Neuronal stem cell (in vitro differentiated cells): ENCODE results near the gene KCNN4. TPM values are rescaled to one million over a fixed set of nuclear protein-coding genes. Genes with fewer than 3 reads are reported as not detected.
"Not testable (repeated sequence)": the region's sequence is repeated elsewhere in the genome, so short reads cannot be mapped to it uniquely, and the experiment has no call there.

Experiments
- DNase-seq: peaks from one replicate; pipeline ENCODE4 v3.0.0-alpha.2; 2013; ENCODE audit warnings: low spot score
- H2AFZ ChIP-seq: one replicate; pipeline ENCODE4 v1.6.1; 2013; ENCODE audit warnings: mild to moderate bottlenecking, low read length, inconsistent platforms
- H2AK5ac ChIP-seq: 2 replicates; pipeline ENCODE4 v1.6.1; 2013; ENCODE audit warnings: low read depth, mild to moderate bottlenecking, inconsistent platforms, low read length, moderate library complexity, mixed read lengths
- H2BK120ac ChIP-seq: 2 replicates; pipeline ENCODE4 v1.6.1; 2013; ENCODE audit warnings: low read depth, mild to moderate bottlenecking, inconsistent platforms, low read length, moderate library complexity, mixed read lengths
- H2BK12ac ChIP-seq: one replicate; pipeline ENCODE4 v1.6.1; 2013; ENCODE audit warnings: low read length, inconsistent platforms
- H2BK15ac ChIP-seq: 2 replicates; pipeline ENCODE4 v1.6.1; 2013; ENCODE audit warnings: mild to moderate bottlenecking, low read length, inconsistent platforms, mixed read lengths
- H2BK5ac ChIP-seq: one replicate; pipeline ENCODE4 v1.6.1; 2013; ENCODE audit warnings: inconsistent platforms, mild to moderate bottlenecking, low read length, moderate library complexity
- H3K14ac ChIP-seq: one replicate; pipeline ENCODE4 v1.6.1; 2013; ENCODE audit warnings: low read length, inconsistent platforms
- H3K18ac ChIP-seq: 2 replicates; pipeline ENCODE4 v1.6.1; 2013; ENCODE audit warnings: low read length, inconsistent platforms
- H3K23ac ChIP-seq: 2 replicates; pipeline ENCODE4 v1.6.1; 2013; ENCODE audit warnings: low read depth, mild to moderate bottlenecking, mixed read lengths, low read length, inconsistent platforms; ENCODE audit not compliant: poor library complexity
- H3K27ac ChIP-seq: replicated peaks from 3 replicates; pipeline ENCODE4 v1.5.1; 2013; ENCODE audit warnings: low read length, inconsistent platforms
- H3K27me3 ChIP-seq, 3 experiments: 2 replicates each; pipeline ENCODE4 v1.6.1; 2013; ENCODE audit warnings: low read length in 3 of 3, mild to moderate bottlenecking in 2 of 3, inconsistent platforms in 1 of 3, low read depth in 1 of 3, mixed read lengths in 1 of 3, moderate library complexity in 1 of 3; ENCODE audit not compliant: control insufficient read depth in 3 of 3, insufficient read depth in 3 of 3
- H3K36me3 ChIP-seq, 2 donors: replicated peaks in 1 of 2; 2 replicates each; pipeline ENCODE4 v1.6.1; 2013; ENCODE audit warnings: low read length in 2 of 2; ENCODE audit not compliant: control insufficient read depth in 2 of 2, insufficient read depth in 2 of 2
- H3K4ac ChIP-seq: 2 replicates; pipeline ENCODE4 v1.6.1; 2013; ENCODE audit warnings: inconsistent platforms, mild to moderate bottlenecking, low read length, moderate library complexity
- H3K4me1 ChIP-seq, 2 donors: 1 replicate in 1 of 2; 2 replicates in 1 of 2; pipeline ENCODE4 v1.6.1; 2013; ENCODE audit warnings: low read length in 2 of 2, low read depth in 1 of 2; ENCODE audit not compliant: control insufficient read depth in 2 of 2, insufficient read depth in 1 of 2
- H3K4me2 ChIP-seq: one replicate; pipeline ENCODE4 v1.6.1; 2013; ENCODE audit warnings: mild to moderate bottlenecking, low read length, inconsistent platforms; ENCODE audit not compliant: insufficient read depth, poor library complexity, severe bottlenecking
- H3K4me3 ChIP-seq, 2 donors: 2 replicates each; pipeline ENCODE4 v1.5.1; 2013; ENCODE audit warnings: low read length in 2 of 2, mild to moderate bottlenecking in 2 of 2, inconsistent platforms in 1 of 2, moderate library complexity in 1 of 2
- H3K79me1 ChIP-seq: one replicate; pipeline ENCODE4 v1.6.1; 2013; ENCODE audit warnings: low read depth, mild to moderate bottlenecking, inconsistent platforms, low read length, moderate library complexity
- H3K9ac ChIP-seq: one replicate; pipeline ENCODE4 v1.6.1; 2013; ENCODE audit warnings: mild to moderate bottlenecking, low read depth, low read length, inconsistent platforms; ENCODE audit not compliant: poor library complexity
- H3K9me3 ChIP-seq, 2 donors: replicated peaks in 1 of 2; 2 replicates each; pipeline versions ENCODE3 to v1.6.1; 2013; ENCODE audit warnings: low read length in 2 of 2, mild to moderate bottlenecking in 2 of 2, inconsistent platforms in 1 of 2, low read depth in 1 of 2, mixed read lengths in 1 of 2, moderate library complexity in 1 of 2; ENCODE audit not compliant: control insufficient read depth in 2 of 2, insufficient read depth in 1 of 2
- H4K8ac ChIP-seq: one replicate; pipeline ENCODE4 v1.6.1; 2013; ENCODE audit warnings: low read depth, mild to moderate bottlenecking, inconsistent platforms, low read length, moderate library complexity
- H4K91ac ChIP-seq: one replicate; pipeline ENCODE4 v1.6.1; 2013; ENCODE audit warnings: low read length, low read depth, mild to moderate bottlenecking, inconsistent platforms; ENCODE audit not compliant: poor library complexity
- WGBS, 2 donors: extraction: QIAGEN DNeasy Blood & Tissue Kit; methylation state at CpG; one replicate each; pipeline ENCODE4 v1.1.7; 2013; ENCODE audit warnings: missing lambda C conversion rate in 2 of 2, mixed read lengths in 1 of 2; ENCODE audit not compliant: insufficient read length in 2 of 2, insufficient replicate concordance in 1 of 2; ENCODE audit errors: extremely low coverage in 2 of 2; 5-methylcytosine and 5-hydroxymethylcytosine counted together
- polyA plus RNA-seq, 2 experiments: library from polyadenylated mRNA; stranded (reverse); fragments of 200-250 nt; gene quantifications; one replicate each; pipeline ENCODE4 v1.2.3, GENCODE V29; 2013

KCNN4 gene
- polyA plus RNA-seq (2013, experiment 1 of 2) = 0.20 TPM
- polyA plus RNA-seq (2013, experiment 2 of 2) = 0.11 TPM

GRCh38 chr19:43780706-43781525, at the start of gene KCNN4:
KCNN4 (minus strand) TSS chr19:43780973; CDS start chr19:43780861, 112 bp downstream.
- no peak for DNase-seq
- no CpG with 5 or more reads among the region's 19 CpGs for WGBS, 2 donors

DNA sequence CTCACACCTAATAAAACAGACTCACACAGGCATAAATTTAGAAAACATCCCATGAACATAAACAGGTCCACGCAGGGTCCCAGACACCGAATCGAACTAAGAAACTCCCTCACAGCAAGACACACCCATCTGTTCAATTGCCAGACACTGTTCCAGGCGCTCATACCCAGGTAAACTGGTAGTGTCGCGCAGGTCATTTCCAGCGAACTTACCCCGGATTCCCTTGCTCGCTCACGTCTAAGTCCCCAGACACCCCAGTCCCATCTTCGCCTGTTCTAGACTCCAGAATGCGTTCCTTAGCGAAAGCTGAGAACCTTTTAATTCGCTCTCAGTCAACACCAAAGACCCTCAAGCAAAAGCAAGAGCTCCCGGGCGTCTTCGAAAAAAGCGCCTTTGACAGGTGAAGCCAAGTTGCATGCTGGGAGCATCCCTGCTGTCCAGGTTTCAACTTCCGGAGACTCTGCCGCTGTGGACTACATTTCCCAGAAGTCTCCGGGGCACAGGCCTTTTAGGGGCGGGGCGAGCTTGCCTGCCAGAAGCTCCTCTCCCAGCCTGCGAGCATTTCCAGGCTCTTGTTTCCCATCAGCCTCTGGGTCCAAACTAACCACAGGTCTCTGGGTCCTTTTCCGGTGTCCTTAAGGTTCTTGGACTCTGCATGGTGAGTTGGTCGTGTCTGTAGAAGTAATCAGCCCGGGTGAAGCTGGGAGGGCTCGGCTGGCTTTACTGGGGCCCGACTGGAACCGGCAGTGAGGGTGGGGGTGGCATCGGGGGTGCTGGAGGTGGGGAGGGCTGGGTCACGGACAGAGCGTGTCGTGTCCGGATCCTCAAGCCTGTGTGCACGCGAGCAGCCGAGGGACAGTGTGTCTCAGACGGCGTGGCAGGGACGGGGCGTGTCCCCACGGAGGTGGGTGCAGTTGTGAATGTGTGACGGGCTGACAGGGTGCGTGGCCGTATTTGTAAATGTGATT, 46.3 kb upstream of the KCNN4 start, which contains the start of gene ZNF283:
Gene ZNF283 (plus strand): TSS at position 535 of the 968 bp plus-strand sequence. CDS start 6,184 bp downstream, outside the sequence.
- WGBS, 2 donors = no CpG with 5 or more reads among the region's 46 CpGs
- peak; percentile 84 for DNase-seq
- Histone ChIP-seq H3K27me3 (no peaks in the 10 kb centered on the region), H2BK5ac (no peak within 1 kb of the TSS), H2AFZ (peak within 1 kb of the TSS; percentile 90), H3K9me3 (peaks cover 6 to 17% of the 10 kb centered on the region in 2 donors), H3K27ac (no peak within 1 kb of the TSS), H3K14ac (peak within 1 kb of the TSS; percentile 99), H2BK120ac (peak within 1 kb of the TSS; percentile 39), H4K8ac (peak within 1 kb of the TSS; percentile 45), H3K79me1 (no peaks in the 10 kb centered on the region), H3K9ac (peak within 1 kb of the TSS; percentile 97), H3K4me3 (peak within 1 kb of the TSS; percentile 55 to 82), H2BK12ac (no peak within 1 kb of the TSS), H3K4me1 (peaks cover 0 to 2% of the 10 kb centered on the region in 2 donors), H3K36me3 (peaks cover 3 to 21% of the 10 kb centered on the region in 2 donors), H2BK15ac (no peak within 1 kb of the TSS), H3K4me2 (peak within 1 kb of the TSS; percentile 66), H3K4ac (no peak within 1 kb of the TSS), H3K18ac (peak within 1 kb of the TSS; percentile 84), H2AK5ac (no peak within 1 kb of the TSS), H3K23ac (peak within 1 kb of the TSS; percentile 92), H4K91ac (no peak within 1 kb of the TSS)

More at GRCh38 chr19:43780706-43781525, at the start of gene KCNN4:
- H3K23ac ChIP-seq = no peak within 1 kb of the TSS
- H3K79me1 ChIP-seq = peaks cover 1% of the 10 kb centered on the region
- peak within 1 kb of the TSS; percentile 41 for H2BK120ac ChIP-seq
- peaks cover 3 to 13% of the 10 kb centered on the region in 2 donors for H3K4me1 ChIP-seq
- no peaks in the 10 kb centered on the region for H3K36me3 ChIP-seq
- no peaks in the 10 kb centered on the region for H3K9me3 ChIP-seq
- H3K4me3 ChIP-seq = no peak within 1 kb of the TSS
- no peak within 1 kb of the TSS for H3K4ac ChIP-seq
- H4K8ac ChIP-seq = no peak within 1 kb of the TSS
- no peak within 1 kb of the TSS for H3K14ac ChIP-seq
- H4K91ac ChIP-seq = no peak within 1 kb of the TSS
- H2BK12ac ChIP-seq = no peak within 1 kb of the TSS
- H3K18ac ChIP-seq = peak within 1 kb of the TSS; percentile 20
- H2BK15ac ChIP-seq = peak within 1 kb of the TSS; percentile 62
- no peak within 1 kb of the TSS for H3K9ac ChIP-seq
- H3K27me3 ChIP-seq = peaks cover 0 to 5% (median 3%) of the 10 kb centered on the region in 3 experiments
- no peak within 1 kb of the TSS for H3K4me2 ChIP-seq
- peak within 1 kb of the TSS; percentile 74 for H2AFZ ChIP-seq
- no peak within 1 kb of the TSS for H2BK5ac ChIP-seq
- H2AK5ac ChIP-seq = peak within 1 kb of the TSS; percentile 72
- no peak within 1 kb of the TSS for H3K27ac ChIP-seq

DNA sequence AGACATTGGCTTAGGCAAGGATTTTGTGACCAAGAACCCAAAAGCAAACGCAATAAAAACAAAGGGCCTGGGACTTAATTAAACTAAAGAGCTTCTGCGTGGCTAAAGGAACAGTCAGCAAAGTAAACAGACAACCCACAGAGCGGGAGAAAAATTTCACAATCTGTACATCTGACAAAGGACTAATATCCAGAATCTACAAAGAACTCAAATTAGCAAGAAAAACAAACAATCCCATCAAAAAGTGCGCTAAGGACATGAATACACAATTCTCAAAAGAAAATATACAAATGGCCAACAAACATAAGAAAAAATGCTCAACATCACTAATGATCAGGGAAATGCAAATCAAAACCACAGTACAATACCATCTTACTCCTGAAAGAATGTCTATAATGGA, 43.8 kb upstream of the KCNN4 start:
- not testable (repeated sequence) for H2AFZ ChIP-seq, H3K79me1 ChIP-seq
- WGBS, 2 donors = no CpG with 5 or more reads among the region's 4 CpGs

More for the DNA sequence above, 43.8 kb upstream of the KCNN4 start:
- H3K4me3 ChIP-seq, H3K4ac ChIP-seq, H4K91ac ChIP-seq, H3K27me3 ChIP-seq, H2AK5ac ChIP-seq, DNase-seq, H2BK15ac ChIP-seq, H3K36me3 ChIP-seq, H2BK120ac ChIP-seq, H3K4me2 ChIP-seq, H3K14ac ChIP-seq, H3K18ac ChIP-seq, H3K23ac ChIP-seq, H3K4me1 ChIP-seq, H3K27ac ChIP-seq, H3K9ac ChIP-seq, H4K8ac ChIP-seq, H2BK12ac ChIP-seq, H2BK5ac ChIP-seq: not testable (repeated sequence)
- peaks cover 10 to 19% of the 10 kb centered on the region in 2 donors for H3K9me3 ChIP-seq
